Measurements from ENCODE around the gene TNS1.

TNS1 gene

GRCh38 chr2:218009231-218009630 lies 6.4 kb upstream of the TNS1 start:
- peaks cover 6 to 69% (median 52%) of the 10 kb centered on the region in 5 donors for H3K4me1 ChIP-seq (ENCODE audit: control insufficient read depth in 5 of 5, insufficient read depth in 5 of 5, low read length in 5 of 5)
- H3K27ac ChIP-seq (ENCODE audit: low read depth, low read length): no peak overlapping the region
- H3K9me3 ChIP-seq (ENCODE audit: control insufficient read depth in 5 of 5, low read length in 5 of 5): no peaks in the 10 kb centered on the region
- H3K27me3 ChIP-seq (ENCODE audit: control insufficient read depth in 5 of 5, insufficient read depth in 4 of 5, low read length in 5 of 5): peaks cover 0 to 15% (median 2%) of the 10 kb centered on the region in 5 donors
- H3K4me3 ChIP-seq (ENCODE audit: low read depth in 1 of 5, low read length in 5 of 5): peak overlapping the region in 4 of 5 donors; percentile 3 to 71 (median 42)
- no peaks in the 10 kb centered on the region for H3K36me3 ChIP-seq (ENCODE audit: control insufficient read depth in 5 of 5, insufficient read depth in 5 of 5, low read length in 5 of 5)
- peak overlapping the region in 1 of 5 donors; percentile 36 for H3K9ac ChIP-seq (ENCODE audit: low read length in 5 of 5)

GRCh38 chr2:218008060-218009040 lies 5.6 kb upstream of the TNS1 start:
- Histone ChIP-seq H3K4me1 (ENCODE audit: control insufficient read depth in 5 of 5, insufficient read depth in 5 of 5, low read length in 5 of 5) (peaks cover 7 to 77% (median 59%) of the 10 kb centered on the region in 5 donors), H3K36me3 (ENCODE audit: control insufficient read depth in 5 of 5, insufficient read depth in 5 of 5, low read length in 5 of 5) (no peaks in the 10 kb centered on the region), H3K9ac (ENCODE audit: low read length in 5 of 5) (no peak overlapping the region), H3K4me3 (ENCODE audit: low read depth in 1 of 5, low read length in 5 of 5) (no peak overlapping the region), H3K27me3 (ENCODE audit: control insufficient read depth in 5 of 5, insufficient read depth in 4 of 5, low read length in 5 of 5) (peaks cover 0 to 15% (median 2%) of the 10 kb centered on the region in 5 donors), H3K9me3 (ENCODE audit: control insufficient read depth in 5 of 5, low read length in 5 of 5) (no peaks in the 10 kb centered on the region), H3K27ac (ENCODE audit: low read depth, low read length) (no peak overlapping the region)

GRCh38 chr2:218006741-218007140 lies 3.9 kb upstream of the TNS1 start:
- no peak overlapping the region for H3K27ac ChIP-seq (ENCODE audit: low read depth, low read length)
- H3K4me1 ChIP-seq (ENCODE audit: control insufficient read depth in 5 of 5, insufficient read depth in 5 of 5, low read length in 5 of 5): peaks cover 7 to 90% (median 69%) of the 10 kb centered on the region in 5 donors
- no peaks in the 10 kb centered on the region for H3K36me3 ChIP-seq (ENCODE audit: control insufficient read depth in 5 of 5, insufficient read depth in 5 of 5, low read length in 5 of 5)
- peaks cover 0 to 15% (median 2%) of the 10 kb centered on the region in 5 donors for H3K27me3 ChIP-seq (ENCODE audit: control insufficient read depth in 5 of 5, insufficient read depth in 4 of 5, low read length in 5 of 5)
- no peaks in the 10 kb centered on the region for H3K9me3 ChIP-seq (ENCODE audit: control insufficient read depth in 5 of 5, low read length in 5 of 5)
- H3K4me3 ChIP-seq (ENCODE audit: low read depth in 1 of 5, low read length in 5 of 5): no peak overlapping the region
- no peak overlapping the region for H3K9ac ChIP-seq (ENCODE audit: low read length in 5 of 5)

- H3K9ac ChIP-seq (ENCODE audit: low read length in 5 of 5): peak overlapping the region in 2 of 5 donors; percentile 5 to 9
- peaks cover 0 to 5% (median 0%) of the 10 kb centered on the region in 5 donors for H3K27me3 ChIP-seq (ENCODE audit: control insufficient read depth in 5 of 5, insufficient read depth in 4 of 5, low read length in 5 of 5)
- H3K9me3 ChIP-seq (ENCODE audit: control insufficient read depth in 5 of 5, low read length in 5 of 5): no peaks in the 10 kb centered on the region
- H3K36me3 ChIP-seq (ENCODE audit: control insufficient read depth in 5 of 5, insufficient read depth in 5 of 5, low read length in 5 of 5): no peaks in the 10 kb centered on the region
- H3K4me1 ChIP-seq (ENCODE audit: control insufficient read depth in 5 of 5, insufficient read depth in 5 of 5, low read length in 5 of 5): peaks cover 3 to 93% (median 73%) of the 10 kb centered on the region in 5 donors
- no peak overlapping the region for H3K4me3 ChIP-seq (ENCODE audit: low read depth in 1 of 5, low read length in 5 of 5)
- H3K27ac ChIP-seq (ENCODE audit: low read depth, low read length): peak overlapping the region; percentile 81
These were observed 2.7 kb upstream of the TNS1 start for GRCh38 chr2:218005486-218005885.

- Histone ChIP-seq H3K27me3 (ENCODE audit: control insufficient read depth in 5 of 5, insufficient read depth in 4 of 5, low read length in 5 of 5) (peaks cover 0 to 5% (median 0%) of the 10 kb centered on the region in 5 donors), H3K9me3 (ENCODE audit: control insufficient read depth in 5 of 5, low read length in 5 of 5) (no peaks in the 10 kb centered on the region), H3K4me1 (ENCODE audit: control insufficient read depth in 5 of 5, insufficient read depth in 5 of 5, low read length in 5 of 5) (peaks cover 7 to 93% (median 73%) of the 10 kb centered on the region in 5 donors), H3K27ac (ENCODE audit: low read depth, low read length) (peak overlapping the region; percentile 81), H3K9ac (ENCODE audit: low read length in 5 of 5) (peak overlapping the region in 1 of 5 donors; percentile 9), H3K4me3 (ENCODE audit: low read depth in 1 of 5, low read length in 5 of 5) (no peak overlapping the region), H3K36me3 (ENCODE audit: control insufficient read depth in 5 of 5, insufficient read depth in 5 of 5, low read length in 5 of 5) (no peaks in the 10 kb centered on the region)
These were observed 2.2 kb upstream of the TNS1 start for GRCh38 chr2:218005028-218005427.

GRCh38 chr2:218003981-218004419 lies 1.2 kb upstream of the TNS1 start:
- peak overlapping the region in 1 of 5 donors; percentile 43 for H3K9ac ChIP-seq (ENCODE audit: low read length in 5 of 5)
- H3K9me3 ChIP-seq (ENCODE audit: control insufficient read depth in 5 of 5, low read length in 5 of 5): no peaks in the 10 kb centered on the region
- no peaks in the 10 kb centered on the region for H3K36me3 ChIP-seq (ENCODE audit: control insufficient read depth in 5 of 5, insufficient read depth in 5 of 5, low read length in 5 of 5)
- H3K27ac ChIP-seq (ENCODE audit: low read depth, low read length): peak overlapping the region; percentile 81
- peaks cover 16 to 94% (median 74%) of the 10 kb centered on the region in 5 donors for H3K4me1 ChIP-seq (ENCODE audit: control insufficient read depth in 5 of 5, insufficient read depth in 5 of 5, low read length in 5 of 5)
- H3K27me3 ChIP-seq (ENCODE audit: control insufficient read depth in 5 of 5, insufficient read depth in 4 of 5, low read length in 5 of 5): peaks cover 0 to 5% (median 0%) of the 10 kb centered on the region in 5 donors
- H3K4me3 ChIP-seq (ENCODE audit: low read depth in 1 of 5, low read length in 5 of 5): no peak overlapping the region

GRCh38 chr2:218003281-218003944 lies 618 bp upstream of the TNS1 start:
- Histone ChIP-seq H3K4me3 (ENCODE audit: low read depth in 1 of 5, low read length in 5 of 5) (peak overlapping the region in 4 of 5 donors; percentile 44 to 64 (median 55)), H3K9me3 (ENCODE audit: control insufficient read depth in 5 of 5, low read length in 5 of 5) (no peaks in the 10 kb centered on the region), H3K9ac (ENCODE audit: low read length in 5 of 5) (peak overlapping the region in 3 of 5 donors; percentile 51 to 69 (median 57)), H3K27ac (ENCODE audit: low read depth, low read length) (peak overlapping the region; percentile 81), H3K4me1 (ENCODE audit: control insufficient read depth in 5 of 5, insufficient read depth in 5 of 5, low read length in 5 of 5) (peaks cover 16 to 94% (median 76%) of the 10 kb centered on the region in 5 donors), H3K36me3 (ENCODE audit: control insufficient read depth in 5 of 5, insufficient read depth in 5 of 5, low read length in 5 of 5) (peaks cover 0 to 2% (median 0%) of the 10 kb centered on the region in 5 donors), H3K27me3 (ENCODE audit: control insufficient read depth in 5 of 5, insufficient read depth in 4 of 5, low read length in 5 of 5) (peaks cover 0 to 5% (median 0%) of the 10 kb centered on the region in 5 donors)

- Histone ChIP-seq H3K36me3 (ENCODE audit: control insufficient read depth in 5 of 5, insufficient read depth in 5 of 5, low read length in 5 of 5) (peaks cover 0 to 2% (median 0%) of the 10 kb centered on the region in 5 donors), H3K4me1 (ENCODE audit: control insufficient read depth in 5 of 5, insufficient read depth in 5 of 5, low read length in 5 of 5) (peaks cover 16 to 95% (median 78%) of the 10 kb centered on the region in 5 donors), H3K27ac (ENCODE audit: low read depth, low read length) (peak overlapping the region; percentile 81), H3K27me3 (ENCODE audit: control insufficient read depth in 5 of 5, insufficient read depth in 4 of 5, low read length in 5 of 5) (no peaks in the 10 kb centered on the region), H3K9ac (ENCODE audit: low read length in 5 of 5) (peak overlapping the region in 4 of 5 donors; percentile 17 to 75 (median 63)), H3K4me3 (ENCODE audit: low read depth in 1 of 5, low read length in 5 of 5) (peak overlapping the region; percentile 57 to 82 (median 64)), H3K9me3 (ENCODE audit: control insufficient read depth in 5 of 5, low read length in 5 of 5) (no peaks in the 10 kb centered on the region)
These were observed 501 bp downstream of the TNS1 start for GRCh38 chr2:218002143-218002844.

GRCh38 chr2:218001629-218002028 lies 1.2 kb downstream of the TNS1 start:
- H3K27me3 ChIP-seq (ENCODE audit: control insufficient read depth in 5 of 5, insufficient read depth in 4 of 5, low read length in 5 of 5): no peaks in the 10 kb centered on the region
- H3K4me1 ChIP-seq (ENCODE audit: control insufficient read depth in 5 of 5, insufficient read depth in 5 of 5, low read length in 5 of 5): peaks cover 18 to 95% (median 80%) of the 10 kb centered on the region in 5 donors
- H3K9me3 ChIP-seq (ENCODE audit: control insufficient read depth in 5 of 5, low read length in 5 of 5): no peaks in the 10 kb centered on the region
- H3K4me3 ChIP-seq (ENCODE audit: low read depth in 1 of 5, low read length in 5 of 5): peak overlapping the region; percentile 57 to 82 (median 64)
- H3K9ac ChIP-seq (ENCODE audit: low read length in 5 of 5): peak overlapping the region in 4 of 5 donors; percentile 17 to 75 (median 63)
- peak overlapping the region; percentile 79 for H3K27ac ChIP-seq (ENCODE audit: low read depth, low read length)
- H3K36me3 ChIP-seq (ENCODE audit: control insufficient read depth in 5 of 5, insufficient read depth in 5 of 5, low read length in 5 of 5): peaks cover 0 to 2% (median 0%) of the 10 kb centered on the region in 5 donors

All from subcutaneous abdominal adipose tissue (tissue), 5 donors.